HepG2 (cell line): ENCODE data around the gene FAM229B. TPM values are rescaled to one million over a fixed set of nuclear protein-coding genes. Genes with fewer than 3 reads are reported as not detected.

Source experiments
- ATAC-seq: fragments of 200-7000 bp; cut with Tn5 transposase; 3 replicates; pipeline ENCODE4 v1.9.1; 2020; ENCODE audit warnings: mild to moderate bottlenecking, moderate library complexity
- BruUV-seq: library from RNA; stranded (reverse); fragments of 400-500 nt; replicated peaks from 2 replicates; lab custom pipeline; 2021; lab: Mats Ljungman, UMichigan
- CTCF ChIA-PET: fragments of 300-600 bp; formaldehyde crosslinking; extraction: SDS; loops from one replicate; lab custom pipeline; 2021; ENCODE audit warnings: low total read pairs, inconsistent platforms, low intra/inter-chr PET ratio; lab: Yijun Ruan, JAX
- POLR2A ChIA-PET: fragments of 350-600 bp; sonication (Branson Sonifier 250); formaldehyde crosslinking; loops from one replicate; lab custom pipeline; 2020; ENCODE audit warnings: antibody characterized with exemption, inconsistent platforms; lab: Yijun Ruan, JAX
- DNase-seq: peaks from one replicate; pipeline ENCODE4 v3.0.0-alpha.2; 2015; ENCODE audit warnings: low spot score
- FAIRE-seq: peaks from 3 replicates; lab custom pipeline; 2011; peaks lifted over from hg19 to GRCh38; lab: Jason Lieb, UNC
- H2AFZ ChIP-seq: one replicate; pipeline ENCODE4 v1.6.1; 2011; ENCODE audit warnings: low read length, inconsistent platforms
- H3K27ac ChIP-seq: fragments of 300-600 bp; 3 replicates; pipeline ENCODE4 v1.8.0; 2011; ENCODE audit warnings: mixed run types, mild to moderate bottlenecking, mixed read lengths, low read length, inconsistent platforms; ENCODE audit not compliant: insufficient read depth; ENCODE audit errors: extremely low read length
- H3K27me3 ChIP-seq, 2 experiments: fragments of 200-600 bp in 1 of 2; 2 replicates in 1 of 2; 3 replicates in 1 of 2; pipeline versions ENCODE4 v1.6.0 to v1.8.0; 2011; ENCODE audit warnings: low read length in 2 of 2, mild to moderate bottlenecking in 2 of 2, moderate library complexity in 2 of 2, inconsistent platforms in 1 of 2; ENCODE audit not compliant: insufficient read depth in 2 of 2, control insufficient read depth in 1 of 2
- H3K36me3 ChIP-seq, 2 experiments: fragments of 200-600 bp in 1 of 2; replicated peaks in 1 of 2; 2 replicates in 1 of 2; 3 replicates in 1 of 2; pipeline versions ENCODE4 v1.5.1 to v1.8.0; 2011; ENCODE audit warnings: low read length in 2 of 2, inconsistent platforms in 1 of 2; ENCODE audit not compliant: insufficient read depth in 2 of 2, control insufficient read depth in 1 of 2
- H3K4me1 ChIP-seq: 2 replicates; pipeline ENCODE4 v1.5.1; 2012; ENCODE audit warnings: low read length, inconsistent platforms; ENCODE audit not compliant: insufficient read depth
- H3K4me2 ChIP-seq: 2 replicates; pipeline ENCODE4 v1.6.0; 2011; ENCODE audit warnings: low read depth, low read length, inconsistent platforms
- H3K4me3 ChIP-seq, 3 experiments: fragments of 200-600 bp in 1 of 3; sonication (generic), shearing (Covaris generic) in 1 of 3; replicated peaks in 1 of 3; 2 replicates each; pipeline ENCODE4 v1.5.1; 2011 to 2016; ENCODE audit warnings: low read length in 3 of 3, inconsistent platforms in 2 of 3, low read depth in 2 of 3, mild to moderate bottlenecking in 2 of 3, control low read depth in 1 of 3, mixed read lengths in 1 of 3; ENCODE audit not compliant: insufficient read depth in 1 of 3
- H3K79me2 ChIP-seq: one replicate; pipeline ENCODE4 v1.6.1; 2011; ENCODE audit warnings: low read length, inconsistent platforms; ENCODE audit not compliant: insufficient read depth
- H3K9ac ChIP-seq: 2 replicates; pipeline ENCODE4 v1.6.0; 2011; ENCODE audit warnings: mild to moderate bottlenecking, low read depth, low read length, inconsistent platforms; ENCODE audit not compliant: insufficient read depth
- H3K9me3 ChIP-seq: 2 replicates; pipeline ENCODE4 v1.5.1; 2012; ENCODE audit warnings: mild to moderate bottlenecking, low read length
- H4K20me1 ChIP-seq: 2 replicates; pipeline ENCODE4 v1.6.0; 2011; ENCODE audit warnings: inconsistent platforms, mild to moderate bottlenecking, low read length, moderate library complexity; ENCODE audit not compliant: insufficient read depth
- CENPX ChIP-seq: sonication (generic); formaldehyde crosslinking; IDR thresholded peaks from 2 replicates; pipeline ENCODE4 v1.9.0; 2021; ENCODE audit warnings: mild to moderate bottlenecking, missing genetic modification reagents, moderate library complexity
- TFE3 ChIP-seq: IDR thresholded peaks from 2 replicates; pipeline ENCODE4 v1.6.1; 2016
- TRAFD1 ChIP-seq: sonication (generic); formaldehyde crosslinking; IDR thresholded peaks from 2 replicates; pipeline ENCODE4 v1.5.1; 2020; ENCODE audit warnings: missing genetic modification reagents, mild to moderate bottlenecking, borderline replicate concordance
- ZFP36 ChIP-seq: fragments of 150-350 bp; IDR thresholded peaks from 2 replicates; pipeline ENCODE4 v1.6.1; 2018; ENCODE audit warnings: borderline replicate concordance, low read length, low read depth; ENCODE audit not compliant: partially characterized antibody
- ZNF383 ChIP-seq: sonication (generic); formaldehyde crosslinking; IDR thresholded peaks from 2 replicates; pipeline ENCODE4 v1.4.0; 2020; ENCODE audit warnings: missing genetic modification reagents, mild to moderate bottlenecking, borderline replicate concordance
- ZNF556 ChIP-seq: sonication (generic); formaldehyde crosslinking; IDR thresholded peaks from 2 replicates; pipeline ENCODE4 v1.4.0; 2020; ENCODE audit warnings: mild to moderate bottlenecking, missing genetic modification reagents, borderline replicate concordance
- ZNF567 ChIP-seq: sonication (generic); formaldehyde crosslinking; IDR thresholded peaks from 2 replicates; pipeline ENCODE4 v1.8.1; 2023; ENCODE audit warnings: mild to moderate bottlenecking, missing genetic modification reagents, borderline replicate concordance
- ZNF850 ChIP-seq: sonication (generic); formaldehyde crosslinking; conservative IDR thresholded peaks from 2 replicates; pipeline ENCODE4 v1.9.0; 2021; ENCODE audit warnings: mild to moderate bottlenecking, missing genetic modification reagents
- WGBS: methylation state at CpG from one replicate; pipeline ENCODE4 v1.1.6; 2017; ENCODE audit warnings: low lambda C conversion rate; 5-methylcytosine and 5-hydroxymethylcytosine counted together
- in situ Hi-C: cut with HindIII; loops from 2 replicates; pipeline ENCODE4 v1.10.0; 2017; ENCODE audit warnings: low pct_unique_long_range_greater_than_20kb; ENCODE audit not compliant: extremely low pct_ligation_motif_present
- intact Hi-C: fragments of 100-400 bp; cut with micrococcal nuclease; formaldehyde crosslinking; loops from one replicate; pipeline ENCODE4 v1.10.0; 2022; ENCODE audit not compliant: unreplicated experiment
- polyA plus RNA-seq, 8 experiments: library from polyadenylated mRNA; depleted of rRNA in 3 of 8; stranded (reverse) in 7 of 8; unstranded in 1 of 8; fragments of >200 nt; fragmentation: Illumina TruSeq in 4 of 8; extraction: Trizol in 4 of 8; gene quantifications; 2 replicates each; pipeline versions ENCODE4 v1.2.1 to v1.2.3, GENCODE V29; 2011 to 2016; ENCODE audit warnings: low read depth in 4 of 8, missing spikeins in 1 of 8, mixed read lengths in 1 of 8; ENCODE audit not compliant: insufficient read depth in 1 of 8
- total RNA-seq, 5 experiments: library from RNA; depleted of rRNA; stranded (reverse); fragments of >200 nt; fragmentation: Illumina TruSeq; extraction: Trizol; gene quantifications; 2 replicates each; pipeline ENCODE4 v1.2.3, GENCODE V29; 2016; ENCODE audit warnings: low read depth in 1 of 5
- TF ChIP-seq, protein P1 (sequence below): sonication (generic); formaldehyde crosslinking; conservative IDR thresholded peaks from 2 replicates; pipeline ENCODE4 v1.4.0; 2020; ENCODE audit warnings: mild to moderate bottlenecking, missing genetic modification reagents, moderate library complexity
- TF ChIP-seq, protein P2 (sequence below): sonication (generic); formaldehyde crosslinking; IDR thresholded peaks from 2 replicates; pipeline ENCODE4 v1.4.0; 2020; ENCODE audit warnings: missing genetic modification reagents, borderline replicate concordance
- TF ChIP-seq, protein P3 (sequence below): sonication (generic); formaldehyde crosslinking; IDR thresholded peaks from 2 replicates; pipeline ENCODE4 v1.4.0; 2020; ENCODE audit warnings: missing genetic modification reagents

FAM229B gene
- total and polyA plus RNA-seq, 2 of the 13 experiments (the other 11 are each of a cell fraction or from before 2014, with no cell fraction given), result 11.3 to 19.5 TPM

GRCh38 chr6:112117554-112117953 is 30.2 kb downstream of the FAM229B start:
- in situ Hi-C loops, result no loop called here
- 0% methylated on average over 1 of the region's 1 CpG for WGBS

More at GRCh38 chr6:112117554-112117953, 30.2 kb downstream of the FAM229B start:
- Histone ChIP-seq H3K9ac (no peak overlapping the region), H3K4me2 (no peak overlapping the region), H3K4me3 (no peak overlapping the region), H2AFZ (no peak overlapping the region), H3K79me2 (no peaks in the 10 kb centered on the region), H3K4me1 (no peaks in the 10 kb centered on the region), H3K36me3 (no peaks in the 10 kb centered on the region), H3K27ac (no peak overlapping the region), H3K27me3 (no peaks in the 10 kb centered on the region), H4K20me1 (no peaks in the 10 kb centered on the region), H3K9me3 (no peaks in the 10 kb centered on the region)
- BruUV-seq, result no TSS peak
- CTCF ChIA-PET, result no interaction called here
- no peak for FAIRE-seq
- intact Hi-C loops, result no loop called here
- no peak for ATAC-seq
- DNase-seq, result no peak
- POLR2A ChIA-PET, result no interaction called here
- TF ChIP-seq, protein P1, sequence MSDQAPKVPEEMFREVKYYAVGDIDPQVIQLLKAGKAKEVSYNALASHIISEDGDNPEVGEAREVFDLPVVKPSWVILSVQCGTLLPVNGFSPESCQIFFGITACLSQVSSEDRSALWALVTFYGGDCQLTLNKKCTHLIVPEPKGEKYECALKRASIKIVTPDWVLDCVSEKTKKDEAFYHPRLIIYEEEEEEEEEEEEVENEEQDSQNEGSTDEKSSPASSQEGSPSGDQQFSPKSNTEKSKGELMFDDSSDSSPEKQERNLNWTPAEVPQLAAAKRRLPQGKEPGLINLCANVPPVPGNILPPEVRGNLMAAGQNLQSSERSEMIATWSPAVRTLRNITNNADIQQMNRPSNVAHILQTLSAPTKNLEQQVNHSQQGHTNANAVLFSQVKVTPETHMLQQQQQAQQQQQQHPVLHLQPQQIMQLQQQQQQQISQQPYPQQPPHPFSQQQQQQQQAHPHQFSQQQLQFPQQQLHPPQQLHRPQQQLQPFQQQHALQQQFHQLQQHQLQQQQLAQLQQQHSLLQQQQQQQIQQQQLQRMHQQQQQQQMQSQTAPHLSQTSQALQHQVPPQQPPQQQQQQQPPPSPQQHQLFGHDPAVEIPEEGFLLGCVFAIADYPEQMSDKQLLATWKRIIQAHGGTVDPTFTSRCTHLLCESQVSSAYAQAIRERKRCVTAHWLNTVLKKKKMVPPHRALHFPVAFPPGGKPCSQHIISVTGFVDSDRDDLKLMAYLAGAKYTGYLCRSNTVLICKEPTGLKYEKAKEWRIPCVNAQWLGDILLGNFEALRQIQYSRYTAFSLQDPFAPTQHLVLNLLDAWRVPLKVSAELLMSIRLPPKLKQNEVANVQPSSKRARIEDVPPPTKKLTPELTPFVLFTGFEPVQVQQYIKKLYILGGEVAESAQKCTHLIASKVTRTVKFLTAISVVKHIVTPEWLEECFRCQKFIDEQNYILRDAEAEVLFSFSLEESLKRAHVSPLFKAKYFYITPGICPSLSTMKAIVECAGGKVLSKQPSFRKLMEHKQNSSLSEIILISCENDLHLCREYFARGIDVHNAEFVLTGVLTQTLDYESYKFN (CRISPR knock-in tag), result no peak
- TF ChIP-seq, protein P2, sequence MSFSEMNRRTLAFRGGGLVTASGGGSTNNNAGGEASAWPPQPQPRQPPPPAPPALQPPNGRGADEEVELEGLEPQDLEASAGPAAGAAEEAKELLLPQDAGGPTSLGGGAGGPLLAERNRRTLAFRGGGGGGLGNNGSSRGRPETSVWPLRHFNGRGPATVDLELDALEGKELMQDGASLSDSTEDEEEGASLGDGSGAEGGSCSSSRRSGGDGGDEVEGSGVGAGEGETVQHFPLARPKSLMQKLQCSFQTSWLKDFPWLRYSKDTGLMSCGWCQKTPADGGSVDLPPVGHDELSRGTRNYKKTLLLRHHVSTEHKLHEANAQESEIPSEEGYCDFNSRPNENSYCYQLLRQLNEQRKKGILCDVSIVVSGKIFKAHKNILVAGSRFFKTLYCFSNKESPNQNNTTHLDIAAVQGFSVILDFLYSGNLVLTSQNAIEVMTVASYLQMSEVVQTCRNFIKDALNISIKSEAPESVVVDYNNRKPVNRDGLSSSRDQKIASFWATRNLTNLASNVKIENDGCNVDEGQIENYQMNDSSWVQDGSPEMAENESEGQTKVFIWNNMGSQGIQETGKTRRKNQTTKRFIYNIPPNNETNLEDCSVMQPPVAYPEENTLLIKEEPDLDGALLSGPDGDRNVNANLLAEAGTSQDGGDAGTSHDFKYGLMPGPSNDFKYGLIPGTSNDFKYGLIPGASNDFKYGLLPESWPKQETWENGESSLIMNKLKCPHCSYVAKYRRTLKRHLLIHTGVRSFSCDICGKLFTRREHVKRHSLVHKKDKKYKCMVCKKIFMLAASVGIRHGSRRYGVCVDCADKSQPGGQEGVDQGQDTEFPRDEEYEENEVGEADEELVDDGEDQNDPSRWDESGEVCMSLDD, result no peak
- no peak for TF ChIP-seq ZNF383 (CRISPR knock-in tag)
- TF ChIP-seq CENPX (CRISPR knock-in tag), result no peak
- TF ChIP-seq TRAFD1 (CRISPR knock-in tag), result no peak
- TF ChIP-seq ZFP36, result no peak
- TF ChIP-seq ZNF850 (CRISPR knock-in tag), result no peak
- no peak for TF ChIP-seq ZNF567 (CRISPR knock-in tag)
- no peak for TF ChIP-seq TFE3 (CRISPR knock-in tag)
- TF ChIP-seq, protein P3, sequence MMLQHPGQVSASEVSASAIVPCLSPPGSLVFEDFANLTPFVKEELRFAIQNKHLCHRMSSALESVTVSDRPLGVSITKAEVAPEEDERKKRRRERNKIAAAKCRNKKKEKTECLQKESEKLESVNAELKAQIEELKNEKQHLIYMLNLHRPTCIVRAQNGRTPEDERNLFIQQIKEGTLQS, result no peak
- no peak for TF ChIP-seq ZNF556 (CRISPR knock-in tag)
